ENCODE data around the gene PTTG1IP. TPM values are rescaled to one million over a fixed set of nuclear protein-coding genes. Genes with fewer than 3 reads are reported as not detected.

The PTTG1IP gene
- total and polyA plus RNA-seq, 2 donors (not counting 1 experiment from before 2014, with no cell fraction given): 229 to 240 TPM

DNA sequence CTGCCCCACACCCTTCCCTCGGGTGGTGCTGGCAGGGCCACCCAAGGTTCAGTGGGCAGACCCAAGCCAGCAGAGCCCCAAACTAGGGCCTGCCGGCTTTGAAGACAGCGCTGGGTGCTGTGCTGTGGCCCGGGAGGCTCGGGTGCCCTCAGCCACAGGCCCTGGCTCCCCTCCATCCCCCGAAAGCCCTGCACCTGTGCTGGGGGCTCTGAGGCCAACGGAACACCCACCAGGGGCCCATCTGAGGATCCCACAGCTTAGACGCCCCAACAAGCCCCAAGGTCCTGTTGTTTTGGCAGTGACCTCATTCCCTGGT is 38.6 kb upstream of the PTTG1IP start:
- DNase-seq (ENCODE audit: low read depth in 2 of 2): no peak
- Histone ChIP-seq H2AFZ (ENCODE audit: low read length) (no peak overlapping the region), H3K27me3 (ENCODE audit: control insufficient read depth, insufficient read depth, low read length) (peaks cover 23% of the 10 kb centered on the region), H4K20me1 (ENCODE audit: control insufficient read depth, extremely low read depth, insufficient read depth, low read length) (no peaks in the 10 kb centered on the region), H3K27ac (ENCODE audit: insufficient read depth, low read length) (no peak overlapping the region), H3K4me3 (replicated peaks in 1 of 4; ENCODE audit: control extremely low read depth in 1 of 4, insufficient read depth in 1 of 4, low read depth in 3 of 4, low read length in 4 of 4) (no peak overlapping the region), H3K79me2 (ENCODE audit: control insufficient read depth, insufficient read depth, low read length) (no peaks in the 10 kb centered on the region), H3K9me3 (ENCODE audit: control insufficient read depth, insufficient read depth, low read depth, low read length) (no peaks in the 10 kb centered on the region), H3K36me3 (ENCODE audit: control insufficient read depth, insufficient read depth, low read length) (no peaks in the 10 kb centered on the region), H3K4me2 (ENCODE audit: extremely low read depth, insufficient read depth, low read length) (no peak overlapping the region), H3K4me1 (ENCODE audit: control insufficient read depth, extremely low read depth, insufficient read depth, low read length) (no peaks in the 10 kb centered on the region), H3K9ac (ENCODE audit: insufficient read depth, low read length) (no peak overlapping the region)
- TF ChIP-seq, protein P1, sequence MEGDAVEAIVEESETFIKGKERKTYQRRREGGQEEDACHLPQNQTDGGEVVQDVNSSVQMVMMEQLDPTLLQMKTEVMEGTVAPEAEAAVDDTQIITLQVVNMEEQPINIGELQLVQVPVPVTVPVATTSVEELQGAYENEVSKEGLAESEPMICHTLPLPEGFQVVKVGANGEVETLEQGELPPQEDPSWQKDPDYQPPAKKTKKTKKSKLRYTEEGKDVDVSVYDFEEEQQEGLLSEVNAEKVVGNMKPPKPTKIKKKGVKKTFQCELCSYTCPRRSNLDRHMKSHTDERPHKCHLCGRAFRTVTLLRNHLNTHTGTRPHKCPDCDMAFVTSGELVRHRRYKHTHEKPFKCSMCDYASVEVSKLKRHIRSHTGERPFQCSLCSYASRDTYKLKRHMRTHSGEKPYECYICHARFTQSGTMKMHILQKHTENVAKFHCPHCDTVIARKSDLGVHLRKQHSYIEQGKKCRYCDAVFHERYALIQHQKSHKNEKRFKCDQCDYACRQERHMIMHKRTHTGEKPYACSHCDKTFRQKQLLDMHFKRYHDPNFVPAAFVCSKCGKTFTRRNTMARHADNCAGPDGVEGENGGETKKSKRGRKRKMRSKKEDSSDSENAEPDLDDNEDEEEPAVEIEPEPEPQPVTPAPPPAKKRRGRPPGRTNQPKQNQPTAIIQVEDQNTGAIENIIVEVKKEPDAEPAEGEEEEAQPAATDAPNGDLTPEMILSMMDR (conservative IDR thresholded peaks at IDR 0.05 in 1 of 2, IDR thresholded peaks at IDR 0.05 in 1 of 2; ENCODE audit: low read depth in 1 of 2, low read length in 2 of 2): no peak
- no peak for TF ChIP-seq EZH2 (IDR thresholded peaks at IDR 0.05; ENCODE audit: low read length, missing control alignments)

GRCh38 chr21:44911384-44912157 is 38.1 kb upstream of the PTTG1IP start:
- H3K4me1 ChIP-seq (ENCODE audit: control insufficient read depth, extremely low read depth, insufficient read depth, low read length): no peaks in the 10 kb centered on the region
- peaks cover 27% of the 10 kb centered on the region for H3K27me3 ChIP-seq (ENCODE audit: control insufficient read depth, insufficient read depth, low read length)
- H3K4me2 ChIP-seq (ENCODE audit: extremely low read depth, insufficient read depth, low read length): no peak overlapping the region
- H3K9me3 ChIP-seq (ENCODE audit: control insufficient read depth, insufficient read depth, low read depth, low read length): no peaks in the 10 kb centered on the region
- H4K20me1 ChIP-seq (ENCODE audit: control insufficient read depth, extremely low read depth, insufficient read depth, low read length): no peaks in the 10 kb centered on the region
- no peak for DNase-seq (ENCODE audit: low read depth in 2 of 2)
- H3K4me3 ChIP-seq (replicated peaks in 1 of 4; ENCODE audit: control extremely low read depth in 1 of 4, insufficient read depth in 1 of 4, low read depth in 3 of 4, low read length in 4 of 4): no peak overlapping the region
- H3K36me3 ChIP-seq (ENCODE audit: control insufficient read depth, insufficient read depth, low read length): no peaks in the 10 kb centered on the region
- H3K9ac ChIP-seq (ENCODE audit: insufficient read depth, low read length): no peak overlapping the region
- TF ChIP-seq EZH2 (IDR thresholded peaks at IDR 0.05; ENCODE audit: low read length, missing control alignments): no peak
- TF ChIP-seq, protein P1 (conservative IDR thresholded peaks at IDR 0.05 in 1 of 2, IDR thresholded peaks at IDR 0.05 in 1 of 2; ENCODE audit: low read depth in 1 of 2, low read length in 2 of 2): no peak
- H3K27ac ChIP-seq (ENCODE audit: insufficient read depth, low read length): no peak overlapping the region
- H2AFZ ChIP-seq (ENCODE audit: low read length): no peak overlapping the region
- no peaks in the 10 kb centered on the region for H3K79me2 ChIP-seq (ENCODE audit: control insufficient read depth, insufficient read depth, low read length)

GRCh38 chr21:44911068-44911383 is 37.5 kb upstream of the PTTG1IP start:
- Histone ChIP-seq H2AFZ (ENCODE audit: low read length) (no peak overlapping the region), H3K36me3 (ENCODE audit: control insufficient read depth, insufficient read depth, low read length) (no peaks in the 10 kb centered on the region), H3K4me2 (ENCODE audit: extremely low read depth, insufficient read depth, low read length) (no peak overlapping the region), H3K4me1 (ENCODE audit: control insufficient read depth, extremely low read depth, insufficient read depth, low read length) (no peaks in the 10 kb centered on the region), H3K9ac (ENCODE audit: insufficient read depth, low read length) (no peak overlapping the region), H3K27me3 (ENCODE audit: control insufficient read depth, insufficient read depth, low read length) (peaks cover 27% of the 10 kb centered on the region), H3K27ac (ENCODE audit: insufficient read depth, low read length) (no peak overlapping the region), H3K9me3 (ENCODE audit: control insufficient read depth, insufficient read depth, low read depth, low read length) (no peaks in the 10 kb centered on the region), H4K20me1 (ENCODE audit: control insufficient read depth, extremely low read depth, insufficient read depth, low read length) (no peaks in the 10 kb centered on the region), H3K4me3 (replicated peaks in 1 of 4; ENCODE audit: control extremely low read depth in 1 of 4, insufficient read depth in 1 of 4, low read depth in 3 of 4, low read length in 4 of 4) (no peak overlapping the region), H3K79me2 (ENCODE audit: control insufficient read depth, insufficient read depth, low read length) (no peaks in the 10 kb centered on the region)
- DNase-seq (ENCODE audit: low read depth in 2 of 2): no peak
- TF ChIP-seq, protein P1 (conservative IDR thresholded peaks at IDR 0.05 in 1 of 2, IDR thresholded peaks at IDR 0.05 in 1 of 2; ENCODE audit: low read depth in 1 of 2, low read length in 2 of 2): no peak
- TF ChIP-seq EZH2 (IDR thresholded peaks at IDR 0.05; ENCODE audit: low read length, missing control alignments): no peak
